Keratinocyte (primary cell): Measurements from ENCODE around the gene NEK9. TPM values are rescaled to one million over a fixed set of nuclear protein-coding genes. Genes with fewer than 3 reads are reported as not detected.

Experiments
- DNase-seq: peaks from one replicate; pipeline ENCODE4 v3.0.0-alpha.2; 2011; ENCODE audit warnings: low read depth, missing footprints, low spot score
- FAIRE-seq: peaks from 2 replicates; lab custom pipeline; 2011; peaks lifted over from hg19 to GRCh38; lab: Jason Lieb, UNC
- H2AFZ ChIP-seq: 2 replicates; pipeline ENCODE4 v1.6.0; 2012; ENCODE audit warnings: low read length, control low read depth, inconsistent platforms; ENCODE audit not compliant: control insufficient read depth
- H3K27ac ChIP-seq: 2 replicates; pipeline ENCODE4 v1.5.1; 2011; ENCODE audit warnings: low read length; ENCODE audit not compliant: control insufficient read depth, insufficient read depth
- H3K27me3 ChIP-seq: 3 replicates; pipeline ENCODE4 v1.6.0; 2011; ENCODE audit warnings: low read length; ENCODE audit not compliant: control insufficient read depth, insufficient read depth; ENCODE audit errors: extremely low read depth
- H3K36me3 ChIP-seq, 2 experiments: 2 replicates in 1 of 2; 3 replicates in 1 of 2; pipeline ENCODE4 v1.5.1; 2011; ENCODE audit warnings: low read length in 2 of 2, mild to moderate bottlenecking in 1 of 2; ENCODE audit not compliant: control insufficient read depth in 2 of 2, insufficient read depth in 2 of 2; ENCODE audit errors: extremely low read depth in 1 of 2
- H3K4me1 ChIP-seq: 3 replicates; pipeline ENCODE4 v1.5.1; 2011; ENCODE audit warnings: low read length; ENCODE audit not compliant: control insufficient read depth, insufficient read depth; ENCODE audit errors: extremely low read depth
- H3K4me2 ChIP-seq: 3 replicates; pipeline ENCODE4 v1.6.0; 2011; ENCODE audit warnings: low read depth, low read length; ENCODE audit not compliant: control insufficient read depth, insufficient read depth; ENCODE audit errors: extremely low read depth
- H3K4me3 ChIP-seq, 3 experiments: fragments of 200-600 bp in 1 of 3; sonication (generic) in 1 of 3; 2 replicates in 2 of 3; 3 replicates in 1 of 3; pipeline ENCODE4 v1.5.1; 2011 to 2016; ENCODE audit warnings: low read length in 3 of 3, mild to moderate bottlenecking in 3 of 3, control low read depth in 2 of 3, inconsistent platforms in 1 of 3, low read depth in 1 of 3, mixed read lengths in 1 of 3, mixed run types in 1 of 3, moderate library complexity in 1 of 3; ENCODE audit not compliant: control insufficient read depth in 2 of 3, insufficient read depth in 2 of 3; ENCODE audit errors: extremely low read depth in 1 of 3
- H3K79me2 ChIP-seq: 2 replicates; pipeline ENCODE4 v1.6.0; 2012; ENCODE audit warnings: low read length; ENCODE audit not compliant: control insufficient read depth, insufficient read depth
- H3K9ac ChIP-seq: 3 replicates; pipeline ENCODE4 v1.6.0; 2011; ENCODE audit warnings: low read length; ENCODE audit not compliant: control insufficient read depth, insufficient read depth; ENCODE audit errors: extremely low read depth
- H3K9me1 ChIP-seq: 3 replicates; pipeline ENCODE4 v1.6.0; 2011; ENCODE audit warnings: low read length; ENCODE audit not compliant: control insufficient read depth, insufficient read depth; ENCODE audit errors: extremely low read depth
- H3K9me3 ChIP-seq: 2 replicates; pipeline ENCODE4 v1.5.1; 2012; ENCODE audit warnings: low read depth, low read length; ENCODE audit not compliant: control insufficient read depth
- H4K20me1 ChIP-seq: 3 replicates; pipeline ENCODE4 v1.6.0; 2011; ENCODE audit warnings: low read length; ENCODE audit not compliant: control insufficient read depth, insufficient read depth; ENCODE audit errors: extremely low read depth
- CTCF ChIP-seq, 3 experiments: IDR thresholded peaks in 1 of 3; conservative IDR thresholded peaks in 1 of 3; optimal IDR thresholded peaks in 1 of 3; 2 replicates in 2 of 3; 3 replicates in 1 of 3; pipeline versions ENCODE3 to v1.5.1; 2011; ENCODE audit warnings: low read length in 3 of 3, mild to moderate bottlenecking in 3 of 3, moderate library complexity in 2 of 3, control low read depth in 1 of 3, inconsistent platforms in 1 of 3; ENCODE audit not compliant: insufficient read depth in 2 of 3; ENCODE audit errors: extremely low read depth in 1 of 3
- EZH2 ChIP-seq: IDR thresholded peaks from one replicate; pipeline ENCODE4 v1.6.1; 2012; ENCODE audit warnings: inconsistent platforms, mild to moderate bottlenecking, low read length, moderate library complexity
- dilution Hi-C: fragments of 300-500 bp; cut with MboI; formaldehyde crosslinking; loops from one replicate; pipeline ENCODE4 v1.7.0; 2020; ENCODE audit warnings: low sequenced_read_pairs; ENCODE audit not compliant: extremely low pct_ligation_motif_present
- polyA plus RNA-seq, 5 experiments: library from polyadenylated mRNA; depleted of rRNA in 3 of 5; stranded (reverse) in 3 of 5; stranded (forward) in 1 of 5; unstranded in 1 of 5; fragments of >200 nt; gene quantifications; 1 replicate in 1 of 5; 2 replicates in 3 of 5; 3 replicates in 1 of 5; pipeline versions ENCODE4 v1.2.1 to v1.2.3, GENCODE V29; 2011 to 2012; ENCODE audit warnings: missing spikeins in 2 of 5, low read depth in 1 of 5, low replicate concordance in 1 of 5

NEK9 gene
- polyA plus RNA-seq, 1 donor (not counting 4 experiments of a cell fraction or from before 2014, with no cell fraction given): 43.7 TPM

- no peak overlapping the region for H3K4me3 ChIP-seq
- no peaks in the 10 kb centered on the region for H3K27me3 ChIP-seq
- H3K27ac ChIP-seq: no peak overlapping the region
- no peak overlapping the region for H3K4me2 ChIP-seq
- H3K79me2 ChIP-seq: peaks cover 56% of the 10 kb centered on the region
- TF ChIP-seq CTCF (optimal IDR thresholded peaks at IDR 0.05 in 1 of 3, IDR thresholded peaks at IDR 0.05 in 1 of 3, conservative IDR thresholded peaks at IDR 0.05 in 1 of 3; ENCODE audit: extremely low read depth in 1 of 3, insufficient read depth in 2 of 3, low read length in 3 of 3): no peak
- TF ChIP-seq EZH2: no peak
- dilution Hi-C loops: no loop called here
- DNase-seq (no peak), FAIRE-seq (no peak)
- peaks cover 10% of the 10 kb centered on the region for H4K20me1 ChIP-seq
- no peaks in the 10 kb centered on the region for H3K4me1 ChIP-seq
- H3K36me3 ChIP-seq: peaks cover 10 to 17% of the 10 kb centered on the region in 2 experiments
- no peak overlapping the region for H3K9ac ChIP-seq
- H3K9me3 ChIP-seq: no peaks in the 10 kb centered on the region
- no peak overlapping the region for H2AFZ ChIP-seq
- peaks cover 2% of the 10 kb centered on the region for H3K9me1 ChIP-seq
Observed at GRCh38 chr14:75143761-75144527, 17.1 kb upstream of the NEK9 start.

- H3K36me3 ChIP-seq: peaks cover 10 to 13% of the 10 kb centered on the region in 2 experiments
- no peak for FAIRE-seq
Observed at GRCh38 chr14:75142494-75142893, 15.6 kb upstream of the NEK9 start.

More at GRCh38 chr14:75142494-75142893, 15.6 kb upstream of the NEK9 start:
- Histone ChIP-seq H3K27me3 (no peaks in the 10 kb centered on the region), H3K9ac (no peak overlapping the region), H3K9me1 (peaks cover 2% of the 10 kb centered on the region), H3K4me2 (no peak overlapping the region), H2AFZ (no peak overlapping the region), H3K4me3 (no peak overlapping the region), H4K20me1 (peaks cover 10% of the 10 kb centered on the region), H3K79me2 (peaks cover 60% of the 10 kb centered on the region), H3K4me1 (no peaks in the 10 kb centered on the region), H3K9me3 (no peaks in the 10 kb centered on the region), H3K27ac (no peak overlapping the region)
- no peak for DNase-seq
- TF ChIP-seq EZH2 (no peak), CTCF (optimal IDR thresholded peaks at IDR 0.05 in 1 of 3, IDR thresholded peaks at IDR 0.05 in 1 of 3, conservative IDR thresholded peaks at IDR 0.05 in 1 of 3; ENCODE audit: extremely low read depth in 1 of 3, insufficient read depth in 2 of 3, low read length in 3 of 3) (no peak)
- dilution Hi-C loops: no loop called here
